DMS53 (cell line): ENCODE measurements around the gene GNG4.

Experiments
- DNase-seq: peaks from one replicate; lab custom pipeline; 2025; lab: John Stamatoyannopoulos, UW

The GNG4 gene

DNA sequence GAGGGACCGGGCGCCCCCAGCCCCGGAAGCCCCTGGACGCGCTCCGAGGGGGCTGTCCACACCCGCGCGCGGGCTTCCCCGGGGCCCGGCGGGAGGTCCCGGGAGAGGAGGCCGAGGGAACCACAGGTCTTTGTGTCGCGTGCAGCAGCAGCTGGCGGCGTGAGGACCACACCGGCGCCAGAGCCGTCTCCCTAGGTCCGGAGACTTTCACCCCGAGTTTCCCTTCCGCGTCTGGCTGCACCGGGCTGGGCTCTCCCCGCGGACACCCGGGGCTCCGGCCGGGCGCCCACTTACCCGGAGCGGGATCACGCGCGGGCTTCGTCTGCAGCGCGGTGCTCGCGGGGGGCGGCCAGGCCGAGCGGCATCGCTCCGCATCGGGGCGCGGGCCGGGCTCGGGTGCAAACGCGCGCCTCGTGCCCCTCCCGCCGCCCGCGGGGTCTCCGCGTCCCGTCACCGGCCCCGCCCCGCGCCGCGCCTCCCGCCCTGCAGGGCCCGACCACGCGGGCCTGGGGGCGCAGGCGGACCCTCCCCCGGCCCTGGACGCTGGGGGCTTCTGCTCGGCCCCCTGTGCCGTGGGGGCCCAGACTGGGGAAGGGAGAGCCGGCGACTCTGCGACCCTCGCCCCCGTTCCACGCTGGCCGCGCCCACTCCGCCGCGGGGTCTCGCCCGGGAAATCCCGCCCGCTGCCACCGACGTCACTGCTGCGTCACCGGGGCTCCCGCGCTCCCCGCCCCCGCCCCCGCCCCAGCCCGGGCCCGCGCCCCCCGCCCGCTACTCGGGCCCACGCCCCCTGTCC lies at the start of gene GNG4:
Gene GNG4 (minus strand): TSS at position 417 of the 796 bp plus-strand sequence. CDS start 65,946 bp downstream, outside the sequence.
- peak; percentile 79 for DNase-seq

DNA sequence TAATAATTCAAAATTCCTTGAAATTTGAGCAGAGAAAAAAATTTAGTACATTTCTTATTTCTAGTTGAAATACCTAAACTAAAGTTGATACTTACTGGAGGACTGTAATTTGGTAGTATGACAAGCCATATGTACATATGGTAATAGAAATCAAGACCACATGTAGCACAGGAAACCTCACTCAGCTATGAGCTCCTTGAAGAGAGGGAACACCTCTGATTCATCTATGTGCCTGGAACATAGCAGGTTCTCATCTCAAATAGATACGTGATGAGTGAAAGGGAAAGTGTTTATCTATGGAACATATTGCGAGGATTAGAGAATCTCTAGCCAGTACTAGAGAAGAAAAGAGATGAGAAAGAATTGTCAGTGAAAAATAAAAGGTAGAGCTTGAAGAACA lies 47.9 kb upstream of the GNG4 start:
- no peak for DNase-seq

DNA sequence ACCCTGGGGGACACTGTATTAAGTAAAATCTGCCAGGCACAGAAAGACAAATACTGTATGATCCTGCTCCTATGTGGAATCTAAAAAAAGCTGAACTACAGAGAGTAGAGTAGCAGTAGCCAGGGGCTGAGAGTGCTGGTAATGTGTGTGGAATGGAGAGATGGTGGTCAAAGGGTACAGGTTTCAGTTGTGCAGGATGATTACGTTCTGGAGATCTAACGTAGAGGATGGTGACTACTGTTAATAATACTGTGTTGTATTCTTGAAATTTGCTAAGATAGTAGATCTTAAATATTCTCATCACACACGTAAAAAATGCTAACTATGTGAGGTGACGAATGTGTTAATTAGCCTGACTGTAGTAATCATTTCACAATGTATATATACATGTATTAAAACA lies 39.8 kb upstream of the GNG4 start:
- DNase-seq = no peak

DNA sequence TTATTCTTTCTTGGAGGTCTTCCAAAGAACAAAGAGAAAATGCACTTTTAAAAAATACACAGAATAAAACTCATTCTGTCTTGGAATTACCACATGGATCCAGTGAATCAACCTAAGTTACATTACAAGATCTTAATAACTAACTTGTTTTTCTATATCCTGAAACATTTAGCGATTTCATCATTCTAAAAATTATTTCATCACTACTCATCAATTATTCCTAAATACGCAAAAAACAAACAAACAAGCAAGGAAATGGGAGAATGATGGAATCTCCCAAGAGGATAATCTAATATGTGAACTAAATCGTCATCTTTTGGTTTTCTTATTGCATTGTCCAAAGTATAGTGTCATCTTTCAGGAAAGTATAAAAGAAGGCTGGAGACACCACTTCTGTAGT lies 38.5 kb upstream of the GNG4 start:
- DNase-seq = no peak

DNA sequence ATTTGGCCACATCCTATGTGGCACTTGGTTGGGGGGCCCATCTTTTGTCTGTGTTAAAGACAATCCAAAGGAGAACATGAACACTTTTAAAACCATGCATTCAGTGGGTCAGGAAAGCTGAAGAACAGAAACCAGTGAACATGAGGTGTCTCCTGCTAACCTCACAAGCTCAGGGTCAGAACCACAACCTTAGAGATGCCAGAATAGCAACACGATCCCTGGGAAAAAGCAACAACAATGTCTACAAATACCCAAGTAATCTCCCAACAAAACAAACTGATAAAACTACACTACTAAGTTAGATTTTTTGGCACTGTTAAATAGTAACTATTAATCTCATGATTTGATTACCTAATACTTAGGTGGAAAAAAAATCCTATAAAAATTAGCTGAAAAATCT lies 34.1 kb upstream of the GNG4 start:
- no peak for DNase-seq

DNA sequence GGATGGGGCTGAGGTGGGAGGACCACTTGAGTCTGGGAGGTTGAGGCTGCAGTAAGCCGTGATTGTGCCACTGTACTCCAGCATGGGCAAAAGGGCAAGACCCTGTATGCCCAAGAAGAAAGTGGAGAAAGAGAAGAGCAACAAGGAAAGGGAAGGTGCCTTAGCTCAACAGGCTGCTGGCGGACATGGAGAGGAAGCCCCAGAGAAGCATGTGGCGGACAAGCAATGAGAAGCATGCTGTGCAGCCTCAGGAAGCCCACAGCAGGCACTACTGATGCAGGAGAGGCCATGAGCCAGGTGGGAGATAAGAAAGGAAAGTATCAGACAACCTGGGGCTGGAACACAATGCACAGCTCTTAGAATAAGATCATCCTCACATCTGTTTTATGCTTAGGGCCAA lies 32.6 kb upstream of the GNG4 start:
- no peak for DNase-seq

DNA sequence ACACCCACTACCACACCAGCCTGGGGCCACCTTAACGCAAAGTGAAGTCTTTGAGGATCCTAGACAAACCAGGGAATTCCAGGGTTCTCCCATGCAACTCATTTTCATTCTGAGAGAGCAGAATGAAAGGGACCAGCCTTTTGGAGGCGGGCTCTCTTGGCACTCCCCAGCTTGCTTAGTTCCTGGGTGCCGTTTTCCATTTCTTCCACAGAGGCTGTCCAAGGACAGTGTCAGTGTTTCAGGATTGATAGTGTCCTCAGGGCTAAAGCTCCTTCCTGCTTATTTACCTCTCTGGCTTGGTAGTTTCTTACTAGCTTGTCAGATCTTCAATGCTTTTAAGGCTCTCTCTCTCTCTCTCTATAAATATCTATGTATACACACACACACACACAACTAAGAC lies 30.1 kb upstream of the GNG4 start:
- no peak for DNase-seq

DNA sequence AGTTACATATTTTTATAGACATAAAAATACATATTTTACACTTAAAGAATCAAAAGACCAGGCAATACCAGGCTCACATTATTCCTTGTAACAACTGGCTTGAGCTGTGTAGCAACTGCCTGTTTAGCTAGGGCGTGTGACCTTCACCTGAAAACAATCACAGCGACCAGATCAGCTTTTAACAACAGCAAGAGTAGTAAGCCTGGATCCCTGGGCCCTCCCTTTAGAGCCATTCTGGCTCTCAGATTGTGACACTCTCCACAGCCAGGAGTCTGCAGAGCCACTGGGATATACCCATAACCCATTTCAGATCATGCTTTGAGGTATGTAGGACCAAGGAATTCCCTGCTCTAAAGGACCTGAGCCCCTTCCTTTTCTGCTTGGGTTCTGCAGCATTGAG lies 29.4 kb upstream of the GNG4 start:
- no peak for DNase-seq

DNA sequence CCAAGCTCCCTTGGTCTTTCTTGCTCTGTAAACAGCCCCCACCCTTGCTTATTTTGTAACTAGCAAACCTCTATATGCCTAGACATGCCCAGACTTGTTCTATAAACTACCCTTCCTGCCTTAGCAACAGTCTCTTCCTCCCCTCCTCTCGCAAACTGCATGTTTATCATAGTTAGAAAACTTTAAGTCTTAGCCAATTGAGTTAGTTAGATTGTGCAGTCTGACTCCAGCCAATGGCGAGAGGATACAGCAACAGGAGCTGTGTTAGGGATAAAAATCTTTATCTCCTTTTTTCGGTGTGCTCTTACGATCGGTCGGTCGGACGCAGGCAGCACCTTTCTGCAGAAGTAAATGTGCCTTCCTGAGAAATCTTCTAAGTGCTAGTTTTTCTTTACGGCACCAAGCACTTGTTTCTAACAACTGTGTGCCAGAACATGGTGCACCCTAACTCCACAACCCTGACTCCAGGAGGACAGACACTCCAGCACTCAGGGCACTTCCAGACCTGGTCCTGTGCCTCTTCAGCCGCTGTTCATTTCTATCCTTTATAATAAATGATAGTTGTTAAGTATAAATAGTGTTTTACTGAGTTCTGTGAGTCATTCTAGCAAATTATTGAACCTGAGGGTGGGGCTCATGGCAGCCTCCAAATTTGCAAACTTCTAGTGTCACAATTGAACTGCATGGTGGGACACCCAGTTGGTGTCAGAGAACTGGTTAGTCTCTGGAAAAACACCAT lies 25.7 kb upstream of the GNG4 start:
- DNase-seq = peak; percentile 26

DNA sequence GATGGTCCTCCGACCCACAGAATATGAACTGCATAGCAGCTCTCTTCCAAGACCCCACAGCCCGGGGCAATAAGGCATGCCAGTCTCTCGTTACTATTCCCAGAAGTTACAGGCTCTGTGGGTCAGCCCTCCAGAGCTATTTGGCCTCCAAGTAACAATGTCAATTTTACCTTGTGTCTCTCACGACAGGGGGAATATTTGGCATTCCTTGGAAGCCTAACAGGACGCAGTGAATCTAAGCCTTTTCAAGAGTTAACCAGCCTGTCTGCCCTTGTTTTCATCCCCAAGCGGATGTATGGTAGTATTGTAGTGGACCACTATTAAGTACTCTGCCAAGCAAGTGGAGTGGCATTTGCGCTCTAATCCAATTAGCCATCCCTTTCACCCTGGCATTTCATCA lies 24.4 kb upstream of the GNG4 start:
- no peak for DNase-seq

DNA sequence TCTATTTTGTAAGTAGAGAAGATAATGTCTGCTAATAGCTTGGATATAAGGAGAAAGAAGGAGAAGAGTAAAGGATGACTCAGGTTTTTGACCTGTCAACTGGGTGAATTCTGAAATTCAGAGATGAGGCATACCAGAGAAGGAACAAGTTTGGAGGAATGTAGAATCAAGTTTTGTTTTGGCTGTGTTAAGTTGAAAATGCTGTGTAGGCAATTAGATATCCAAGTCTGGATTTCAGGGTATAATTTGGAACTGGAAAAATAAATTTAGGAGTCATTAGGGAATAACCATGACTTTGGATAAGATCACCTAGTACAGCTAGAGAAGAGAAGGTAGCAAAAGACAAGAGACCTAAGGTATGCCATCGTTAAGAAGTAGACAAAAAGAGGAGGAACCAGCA lies 22.4 kb upstream of the GNG4 start:
- DNase-seq = no peak

DNA sequence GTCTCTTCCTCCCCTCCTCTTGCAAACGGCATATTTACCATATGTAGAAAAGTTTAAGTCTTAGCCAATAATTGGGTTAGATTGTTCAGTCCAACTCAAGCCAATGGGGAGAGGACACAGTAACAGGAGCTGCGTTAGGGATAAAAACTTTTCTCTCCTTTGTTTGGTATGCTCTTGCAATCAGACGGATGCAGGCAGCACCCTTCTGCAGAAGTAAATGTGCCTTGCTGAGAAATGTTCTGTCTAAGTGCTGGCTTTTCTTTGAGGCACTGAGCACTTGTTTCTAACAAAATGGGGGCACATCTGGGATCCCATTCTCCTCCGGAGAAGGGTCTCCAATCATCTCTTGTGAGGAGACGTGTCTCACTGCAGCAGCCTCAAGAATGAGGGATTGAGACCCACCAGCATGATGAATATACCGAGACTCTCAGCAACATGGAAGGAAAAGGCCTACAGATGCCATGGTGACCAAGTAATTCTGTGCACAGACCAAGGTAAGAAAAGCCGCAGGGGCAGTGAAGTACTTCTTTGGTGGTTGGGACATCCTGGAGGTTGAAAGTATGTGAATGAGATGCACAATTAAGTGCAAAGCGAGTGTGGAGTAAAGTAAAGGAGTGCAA lies 20.7 kb upstream of the GNG4 start:
- peak; percentile 27 for DNase-seq

DNA sequence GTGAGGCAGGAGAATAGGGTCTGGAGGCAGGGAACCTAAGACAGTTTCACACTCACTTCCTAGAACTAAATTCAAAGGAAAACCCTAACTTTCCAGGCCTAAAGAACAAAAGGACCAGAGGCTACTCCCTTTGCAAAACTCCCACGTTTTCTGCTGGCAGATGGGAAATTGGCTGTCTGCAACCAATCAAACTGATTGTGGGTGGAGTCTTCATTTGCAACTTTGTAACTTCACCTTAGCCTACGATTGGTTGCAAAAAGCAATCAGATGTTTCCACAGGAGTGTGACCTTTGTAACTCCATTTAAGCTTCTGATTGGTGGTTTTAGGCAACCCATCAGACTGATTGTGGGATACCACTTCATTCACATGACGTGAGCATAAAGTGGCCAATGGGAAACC lies 19.7 kb upstream of the GNG4 start:
- no peak for DNase-seq

DNA sequence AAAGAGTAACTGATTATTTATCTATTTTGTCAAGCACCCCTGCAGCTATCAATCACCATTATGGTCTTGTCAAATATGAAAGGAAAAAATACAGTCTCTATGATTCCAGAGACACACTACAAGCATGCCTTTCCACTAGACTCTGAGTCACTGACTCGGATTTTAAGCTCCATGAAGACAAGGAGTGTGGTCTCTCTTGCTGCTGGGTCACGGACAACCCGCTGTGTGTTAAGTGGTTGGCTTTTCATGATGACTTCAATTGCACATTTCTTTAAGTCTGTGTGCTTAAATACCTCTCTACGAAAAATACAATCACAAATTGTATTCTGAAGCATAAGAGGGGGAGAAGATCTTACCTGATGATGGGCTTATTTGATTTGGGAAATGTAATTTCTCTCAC lies 14.0 kb upstream of the GNG4 start:
- no peak for DNase-seq

DNA sequence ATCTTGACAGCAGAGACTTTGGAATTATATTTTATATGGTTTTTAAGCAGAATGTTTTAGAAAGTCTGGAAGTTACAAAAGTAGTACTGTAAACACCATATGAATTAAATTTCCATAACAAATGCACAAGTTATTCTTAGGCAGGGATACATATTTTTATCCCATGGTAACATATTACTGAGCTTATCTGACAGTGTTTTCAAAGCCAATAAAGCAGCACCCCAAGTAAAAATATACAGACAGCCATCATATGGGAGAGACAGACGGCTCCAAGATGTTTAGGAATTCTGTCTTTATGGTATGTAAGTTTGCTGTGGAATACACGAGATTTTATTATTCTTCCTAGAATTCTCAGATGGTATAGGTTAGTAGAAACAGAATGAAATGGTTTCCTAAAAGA lies 12.0 kb upstream of the GNG4 start:
- no peak for DNase-seq

DNA sequence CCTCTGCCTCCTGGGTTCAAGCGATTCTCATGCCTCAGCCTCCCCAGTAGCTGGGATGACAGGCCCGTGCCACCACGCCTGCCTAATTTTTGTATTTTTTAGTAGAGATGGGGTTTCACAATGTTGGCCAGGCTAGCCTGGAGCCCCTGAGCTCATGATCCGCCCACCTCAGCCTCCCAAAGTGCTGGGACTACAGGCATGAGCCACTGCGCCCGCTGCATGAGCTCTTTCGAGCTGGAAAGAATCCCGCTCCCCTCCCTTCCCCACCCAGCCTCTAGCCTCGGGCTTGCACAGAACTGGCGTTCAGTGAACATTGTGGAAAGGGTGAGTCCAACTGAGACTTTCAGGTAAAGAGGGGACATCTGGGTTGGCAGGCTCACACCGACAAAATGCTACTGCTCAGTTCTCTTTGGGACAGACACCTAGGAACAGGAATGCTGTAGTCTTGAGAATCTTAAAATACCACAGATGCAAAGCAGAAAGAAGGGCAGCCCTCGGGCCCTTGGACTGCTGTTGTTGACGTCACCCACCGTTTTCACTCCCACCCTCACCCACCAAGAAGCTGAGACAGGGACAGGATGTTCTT lies 9.7 kb upstream of the GNG4 start:
- DNase-seq = no peak

DNA sequence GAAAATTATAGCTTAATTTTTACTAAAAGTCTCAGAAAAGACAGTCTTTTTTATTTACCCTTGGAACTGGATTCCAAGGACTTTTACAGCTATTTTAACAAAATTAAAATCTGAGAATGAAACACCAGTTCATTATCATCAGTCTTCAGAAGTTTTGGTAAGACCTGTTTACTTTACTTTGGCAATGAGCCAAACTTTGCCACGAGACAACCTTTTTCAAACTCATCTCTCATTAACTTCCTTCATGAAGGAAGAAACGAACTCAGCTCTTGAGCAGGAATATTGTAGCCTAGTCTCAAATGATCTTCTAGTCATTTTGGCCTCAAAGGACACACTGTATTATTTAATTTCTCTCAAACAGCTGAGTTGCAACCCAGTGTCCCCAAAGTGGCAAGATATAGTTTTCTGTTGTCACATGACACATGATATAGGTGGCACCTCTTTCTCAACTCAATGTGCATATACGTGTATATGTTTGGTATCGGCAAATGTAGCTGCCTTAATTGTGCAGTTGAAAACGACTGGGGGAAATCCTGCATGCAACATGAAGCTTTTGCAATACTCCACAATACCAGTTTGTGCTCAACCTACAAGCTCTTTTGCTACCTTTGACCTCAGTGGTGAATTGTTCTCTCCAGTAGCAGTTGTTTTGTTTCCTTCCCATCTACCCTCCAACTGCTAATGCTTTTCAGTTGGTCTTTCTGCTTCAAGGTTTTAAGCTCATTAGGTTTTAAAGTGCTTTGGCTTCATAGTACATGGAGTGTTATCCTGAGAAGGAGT lies 8.4 kb upstream of the GNG4 start:
- DNase-seq = peak; percentile 20

DNA sequence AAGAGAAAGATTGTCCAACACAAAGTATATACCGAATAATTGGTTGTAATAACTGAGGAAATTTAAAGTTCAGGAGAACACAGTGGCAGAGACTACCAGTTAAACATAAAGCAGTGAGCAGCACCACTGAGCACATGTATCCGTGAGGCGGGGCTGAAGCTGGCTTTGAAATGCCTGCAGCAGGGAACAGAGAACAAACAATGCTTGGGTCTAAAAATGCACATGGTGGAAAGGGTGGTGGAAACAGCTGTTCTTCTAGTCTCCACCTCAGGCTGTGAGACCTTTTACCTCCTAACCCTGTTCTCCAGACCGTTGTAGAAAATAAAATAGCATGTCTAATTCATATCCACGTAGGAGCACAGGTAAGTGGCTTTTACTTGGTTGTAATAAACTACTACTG lies 7.7 kb upstream of the GNG4 start:
- DNase-seq = peak; percentile 17

DNA sequence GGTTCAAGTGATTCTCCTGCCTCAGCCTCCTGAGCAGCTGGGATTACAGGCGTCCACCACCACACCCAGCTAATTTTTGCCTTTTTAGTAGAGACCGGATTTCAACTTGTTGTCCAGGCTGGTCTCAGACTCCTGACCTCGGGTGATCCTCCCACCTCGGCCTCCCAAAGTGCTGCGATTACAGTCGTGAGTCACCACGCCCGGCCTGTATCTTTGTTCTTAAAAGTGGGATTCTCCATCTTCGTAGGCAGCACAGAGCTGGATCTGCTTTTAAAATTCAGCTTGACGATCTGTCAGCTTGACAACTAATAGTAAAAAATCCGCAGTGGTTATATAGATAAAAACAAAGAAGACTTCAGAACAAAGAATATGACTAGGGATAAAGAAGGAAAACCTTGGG lies 2.8 kb upstream of the GNG4 start:
- DNase-seq = no peak

DNA sequence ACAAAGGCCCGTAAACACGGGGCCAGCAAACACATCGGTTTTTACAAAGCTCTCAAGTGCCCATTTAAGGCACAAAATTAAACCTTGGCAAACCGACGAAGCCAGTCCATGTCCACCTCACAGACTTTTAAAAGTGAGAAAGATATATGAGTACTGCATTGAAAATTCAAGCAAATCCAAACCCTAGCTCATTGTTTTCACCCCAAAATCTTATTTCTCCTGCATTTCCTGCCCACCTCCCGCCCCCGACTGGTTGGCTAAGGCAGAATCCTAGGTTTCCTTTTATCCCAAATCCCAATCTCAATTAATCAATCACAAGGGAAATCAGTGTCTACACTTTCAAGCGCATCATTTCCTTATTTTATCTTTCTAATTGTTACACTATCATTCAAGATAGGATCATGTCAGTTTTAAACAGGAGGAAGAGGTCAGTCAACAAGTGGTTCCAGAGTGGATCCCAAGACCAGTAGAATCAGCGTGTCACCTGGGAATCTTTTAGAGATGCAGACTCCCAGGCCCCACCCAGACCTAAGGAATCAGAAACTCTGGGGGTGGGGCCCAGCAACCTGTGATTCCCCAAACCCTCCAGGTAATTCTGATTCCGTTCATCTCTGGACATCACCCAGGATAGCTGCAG lies 1.7 kb upstream of the GNG4 start:
- no peak for DNase-seq

DNA sequence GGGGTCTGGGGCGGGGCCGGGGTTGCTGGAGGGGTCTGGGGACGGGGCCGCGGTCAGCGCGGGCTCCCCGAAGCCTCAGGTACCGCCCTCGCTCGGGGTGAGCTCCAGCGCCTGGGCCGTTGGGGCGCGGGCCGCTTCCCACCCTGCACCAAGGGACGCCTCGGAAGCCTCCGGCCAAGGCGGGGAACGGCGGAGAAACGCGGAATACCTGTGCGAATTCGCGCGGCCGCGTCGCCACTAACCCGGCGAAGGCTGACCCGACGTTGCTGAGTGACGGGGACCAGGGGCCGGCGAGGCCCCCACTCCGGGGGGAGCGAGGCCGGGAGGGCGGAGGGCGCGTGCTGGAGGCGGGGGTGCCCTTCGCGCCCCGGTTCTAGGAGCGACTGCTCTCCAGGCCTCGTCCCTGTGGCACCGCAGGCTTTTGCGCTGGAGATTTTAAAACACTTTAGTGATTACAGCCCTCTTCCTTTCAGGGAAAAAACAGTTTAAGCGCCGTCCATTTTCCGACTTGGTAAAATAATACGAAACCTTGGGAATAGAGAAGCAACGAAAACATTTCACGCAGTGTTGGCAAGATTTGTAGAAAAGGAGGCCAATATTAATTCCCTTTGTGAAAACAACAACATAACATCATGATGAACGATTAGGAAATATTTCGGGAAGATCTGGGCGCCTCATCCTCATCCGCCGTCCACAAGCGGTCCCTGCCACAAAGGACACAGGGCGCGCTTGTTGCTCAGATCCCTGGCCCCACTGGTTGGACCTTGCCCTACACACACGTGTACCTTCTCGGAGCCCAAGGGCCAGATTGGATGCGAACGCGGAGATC lies 971 bp upstream of the GNG4 start:
- peak; percentile 93 for DNase-seq
